ENCODE results near the gene HIF1A. TPM values are rescaled to one million over a fixed set of nuclear protein-coding genes. Genes with fewer than 3 reads are reported as not detected.

Gene HIF1A
- total and polyA plus RNA-seq, 2 donors (not counting 1 experiment from before 2014, with no cell fraction given), result 332 to 407 TPM

DNA sequence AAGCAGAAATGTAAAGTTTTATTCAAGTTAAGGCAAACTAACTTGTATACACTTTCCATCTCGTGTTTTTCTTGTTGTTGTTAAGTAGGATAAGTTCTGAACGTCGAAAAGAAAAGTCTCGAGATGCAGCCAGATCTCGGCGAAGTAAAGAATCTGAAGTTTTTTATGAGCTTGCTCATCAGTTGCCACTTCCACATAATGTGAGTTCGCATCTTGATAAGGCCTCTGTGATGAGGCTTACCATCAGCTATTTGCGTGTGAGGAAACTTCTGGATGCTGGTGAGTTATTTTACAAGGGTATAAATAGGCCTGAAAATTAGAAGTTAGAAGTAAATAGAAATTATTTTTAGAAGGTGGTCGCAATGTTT, 25.0 kb downstream of the HIF1A start:
- Histone ChIP-seq H3K9me3 (ENCODE audit: control insufficient read depth, insufficient read depth, low read depth, low read length) (no peaks in the 10 kb centered on the region), H3K4me1 (ENCODE audit: control insufficient read depth, extremely low read depth, insufficient read depth, low read length) (no peaks in the 10 kb centered on the region), H4K20me1 (ENCODE audit: control insufficient read depth, extremely low read depth, insufficient read depth, low read length) (peaks cover 13% of the 10 kb centered on the region), H3K4me2 (ENCODE audit: extremely low read depth, insufficient read depth, low read length) (no peak overlapping the region), H3K9ac (ENCODE audit: insufficient read depth, low read length) (no peak overlapping the region), H2AFZ (ENCODE audit: low read length) (no peak overlapping the region), H3K79me2 (ENCODE audit: control insufficient read depth, insufficient read depth, low read length) (peaks cover 93% of the 10 kb centered on the region), H3K36me3 (ENCODE audit: control insufficient read depth, insufficient read depth, low read length) (peaks cover 1% of the 10 kb centered on the region), H3K4me3 (replicated peaks in 1 of 4; ENCODE audit: control extremely low read depth in 1 of 4, insufficient read depth in 1 of 4, low read depth in 3 of 4, low read length in 4 of 4) (no peak overlapping the region), H3K27me3 (ENCODE audit: control insufficient read depth, insufficient read depth, low read length) (no peaks in the 10 kb centered on the region), H3K27ac (ENCODE audit: insufficient read depth, low read length) (no peak overlapping the region)
- TF ChIP-seq EZH2 (IDR thresholded peaks at IDR 0.05; ENCODE audit: low read length, missing control alignments), result no peak
- TF ChIP-seq, protein P1, sequence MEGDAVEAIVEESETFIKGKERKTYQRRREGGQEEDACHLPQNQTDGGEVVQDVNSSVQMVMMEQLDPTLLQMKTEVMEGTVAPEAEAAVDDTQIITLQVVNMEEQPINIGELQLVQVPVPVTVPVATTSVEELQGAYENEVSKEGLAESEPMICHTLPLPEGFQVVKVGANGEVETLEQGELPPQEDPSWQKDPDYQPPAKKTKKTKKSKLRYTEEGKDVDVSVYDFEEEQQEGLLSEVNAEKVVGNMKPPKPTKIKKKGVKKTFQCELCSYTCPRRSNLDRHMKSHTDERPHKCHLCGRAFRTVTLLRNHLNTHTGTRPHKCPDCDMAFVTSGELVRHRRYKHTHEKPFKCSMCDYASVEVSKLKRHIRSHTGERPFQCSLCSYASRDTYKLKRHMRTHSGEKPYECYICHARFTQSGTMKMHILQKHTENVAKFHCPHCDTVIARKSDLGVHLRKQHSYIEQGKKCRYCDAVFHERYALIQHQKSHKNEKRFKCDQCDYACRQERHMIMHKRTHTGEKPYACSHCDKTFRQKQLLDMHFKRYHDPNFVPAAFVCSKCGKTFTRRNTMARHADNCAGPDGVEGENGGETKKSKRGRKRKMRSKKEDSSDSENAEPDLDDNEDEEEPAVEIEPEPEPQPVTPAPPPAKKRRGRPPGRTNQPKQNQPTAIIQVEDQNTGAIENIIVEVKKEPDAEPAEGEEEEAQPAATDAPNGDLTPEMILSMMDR (conservative IDR thresholded peaks at IDR 0.05 in 1 of 2, IDR thresholded peaks at IDR 0.05 in 1 of 2; ENCODE audit: low read depth in 1 of 2, low read length in 2 of 2), result no peak
- DNase-seq (ENCODE audit: low read depth in 2 of 2), result peak in 1 of 2 donors; percentile 61

DNA sequence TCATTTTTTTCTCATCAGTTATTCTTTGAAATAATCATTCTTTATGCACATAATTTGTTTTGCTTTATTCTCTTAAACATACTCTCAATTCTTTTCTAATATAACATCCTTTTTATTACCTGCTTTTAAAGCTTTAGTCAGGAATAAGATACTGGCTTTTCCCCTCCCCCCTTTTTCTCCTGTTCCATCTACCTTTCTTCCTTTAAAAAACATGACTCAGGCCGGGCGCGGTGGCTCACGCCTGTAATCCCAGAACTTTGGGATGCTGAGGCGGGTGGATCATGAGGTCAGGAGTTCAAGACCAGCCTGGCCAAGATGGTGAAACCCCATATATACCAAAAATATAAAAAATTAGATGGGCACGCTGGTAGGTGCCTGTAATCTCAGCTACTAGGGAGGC, 25.4 kb downstream of the HIF1A start:
- Histone ChIP-seq H3K4me1 (ENCODE audit: control insufficient read depth, extremely low read depth, insufficient read depth, low read length) (no peaks in the 10 kb centered on the region), H3K27ac (ENCODE audit: insufficient read depth, low read length) (no peak overlapping the region), H3K36me3 (ENCODE audit: control insufficient read depth, insufficient read depth, low read length) (peaks cover 1% of the 10 kb centered on the region), H3K9ac (ENCODE audit: insufficient read depth, low read length) (no peak overlapping the region), H2AFZ (ENCODE audit: low read length) (no peak overlapping the region), H3K79me2 (ENCODE audit: control insufficient read depth, insufficient read depth, low read length) (peaks cover 93% of the 10 kb centered on the region), H3K9me3 (ENCODE audit: control insufficient read depth, insufficient read depth, low read depth, low read length) (no peaks in the 10 kb centered on the region), H3K4me2 (ENCODE audit: extremely low read depth, insufficient read depth, low read length) (no peak overlapping the region), H3K4me3 (replicated peaks in 1 of 4; ENCODE audit: control extremely low read depth in 1 of 4, insufficient read depth in 1 of 4, low read depth in 3 of 4, low read length in 4 of 4) (no peak overlapping the region), H3K27me3 (ENCODE audit: control insufficient read depth, insufficient read depth, low read length) (no peaks in the 10 kb centered on the region), H4K20me1 (ENCODE audit: control insufficient read depth, extremely low read depth, insufficient read depth, low read length) (peaks cover 13% of the 10 kb centered on the region)
- DNase-seq (ENCODE audit: low read depth in 2 of 2), result no peak
- TF ChIP-seq, protein P1 (conservative IDR thresholded peaks at IDR 0.05 in 1 of 2, IDR thresholded peaks at IDR 0.05 in 1 of 2; ENCODE audit: low read depth in 1 of 2, low read length in 2 of 2), result no peak
- TF ChIP-seq EZH2 (IDR thresholded peaks at IDR 0.05; ENCODE audit: low read length, missing control alignments), result no peak

DNA sequence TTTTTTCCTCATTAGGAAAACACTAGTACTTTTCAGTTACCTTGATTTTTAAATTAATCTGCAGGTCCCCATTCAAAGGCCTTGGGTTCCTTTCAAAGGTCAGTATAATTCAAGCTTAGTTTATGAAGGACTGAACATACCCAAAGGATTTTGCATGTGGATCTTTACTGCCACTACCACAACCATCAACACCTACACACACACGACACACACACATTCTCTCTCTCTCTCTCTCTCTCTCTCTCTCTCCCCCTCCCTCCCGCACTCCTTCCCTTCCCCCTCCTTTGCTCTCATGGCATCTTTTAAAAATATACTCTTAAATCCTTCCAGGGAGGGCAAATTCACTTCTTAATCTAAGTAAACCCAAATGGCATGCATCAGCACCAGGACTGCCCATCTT, 28.8 kb downstream of the HIF1A start:
- H4K20me1 ChIP-seq (ENCODE audit: control insufficient read depth, extremely low read depth, insufficient read depth, low read length), result no peaks in the 10 kb centered on the region

More for the DNA sequence above, 28.8 kb downstream of the HIF1A start:
- Histone ChIP-seq H3K9ac (ENCODE audit: insufficient read depth, low read length) (no peak overlapping the region), H3K4me1 (ENCODE audit: control insufficient read depth, extremely low read depth, insufficient read depth, low read length) (no peaks in the 10 kb centered on the region), H3K27ac (ENCODE audit: insufficient read depth, low read length) (no peak overlapping the region), H3K79me2 (ENCODE audit: control insufficient read depth, insufficient read depth, low read length) (peaks cover 89% of the 10 kb centered on the region), H2AFZ (ENCODE audit: low read length) (no peak overlapping the region), H3K9me3 (ENCODE audit: control insufficient read depth, insufficient read depth, low read depth, low read length) (no peaks in the 10 kb centered on the region), H3K4me3 (replicated peaks in 1 of 4; ENCODE audit: control extremely low read depth in 1 of 4, insufficient read depth in 1 of 4, low read depth in 3 of 4, low read length in 4 of 4) (no peak overlapping the region), H3K27me3 (ENCODE audit: control insufficient read depth, insufficient read depth, low read length) (no peaks in the 10 kb centered on the region), H3K36me3 (ENCODE audit: control insufficient read depth, insufficient read depth, low read length) (peaks cover 8% of the 10 kb centered on the region), H3K4me2 (ENCODE audit: extremely low read depth, insufficient read depth, low read length) (no peak overlapping the region)
- DNase-seq (ENCODE audit: low read depth in 2 of 2), result no peak
- TF ChIP-seq EZH2 (IDR thresholded peaks at IDR 0.05; ENCODE audit: low read length, missing control alignments), result no peak
- TF ChIP-seq, protein P1 (conservative IDR thresholded peaks at IDR 0.05 in 1 of 2, IDR thresholded peaks at IDR 0.05 in 1 of 2; ENCODE audit: low read depth in 1 of 2, low read length in 2 of 2), result no peak
